BJ (cell line): ENCODE results near the gene CAST. TPM values are rescaled to one million over a fixed set of nuclear protein-coding genes. Genes with fewer than 3 reads are reported as not detected.

Experiments used
- CTCF ChIA-PET: fragments of 350-600 bp; formaldehyde crosslinking; extraction: SDS; loops from one replicate; lab custom pipeline; 2021; ENCODE audit warnings: antibody characterized with exemption, inconsistent platforms; lab: Yijun Ruan, JAX
- POLR2A ChIA-PET: fragments of 300-600 bp; sonication (Branson Sonifier 250); formaldehyde crosslinking; extraction: SDS; loops from one replicate; lab custom pipeline; 2021; ENCODE audit warnings: antibody characterized with exemption; lab: Charles Lee
- DNase-seq: peaks from one replicate; pipeline ENCODE4 v3.0.0-alpha.2; 2011; ENCODE audit warnings: low read depth
- H3K27me3 ChIP-seq: 2 replicates; pipeline ENCODE4 v1.6.0; 2011; ENCODE audit warnings: low read length; ENCODE audit not compliant: control insufficient read depth, insufficient read depth
- H3K36me3 ChIP-seq: 2 replicates; pipeline ENCODE4 v1.5.1; 2011; ENCODE audit warnings: low read length; ENCODE audit not compliant: control insufficient read depth, insufficient read depth
- H3K4me3 ChIP-seq: 2 replicates; pipeline ENCODE4 v1.5.1; 2011; ENCODE audit warnings: low read depth, mild to moderate bottlenecking, control low read depth, low read length
- CTCF ChIP-seq: IDR thresholded peaks from 2 replicates; pipeline ENCODE4 v1.5.1; 2011; ENCODE audit warnings: low read depth, mild to moderate bottlenecking, control low read depth, inconsistent platforms, low read length, moderate library complexity; ENCODE audit not compliant: insufficient read depth
- polyA plus RNA-seq: library from polyadenylated mRNA; depleted of rRNA; stranded (reverse); fragments of >200 nt; gene quantifications from 2 replicates; pipeline ENCODE4 v1.2.3, GENCODE V29; 2011

Gene CAST
- polyA plus RNA-seq, 1 experiment = 112 TPM

- no peak for TF ChIP-seq CTCF
- no peak for DNase-seq
- Histone ChIP-seq H3K36me3 (no peaks in the 10 kb centered on the region), H3K4me3 (no peak overlapping the region), H3K27me3 (no peaks in the 10 kb centered on the region; the same call in 1 of the 2 replicates)
- ChIA-PET POLR2A (no interaction called here), CTCF (interaction anchor here (0.6 kb wide), 1 partner anchor 11 kb away, joined by 3 read pairs; no protein-coding TSS in a partner anchor)
Measured at GRCh38 chr5:96649681-96650540, 12.3 kb upstream of the CAST start.

- Histone ChIP-seq H3K36me3 (no peaks in the 10 kb centered on the region), H3K27me3 (no peaks in the 10 kb centered on the region; the same call in 1 of the 2 replicates), H3K4me3 (no peak overlapping the region)
- ChIA-PET POLR2A (no interaction called here), CTCF (interaction anchor here (0.8 to 1.3 kb wide), 3 partner anchors 9 to 37 kb away, joined by 3 to 4 read pairs (median 3); no protein-coding TSS in a partner anchor)
- no peak for DNase-seq
- no peak for TF ChIP-seq CTCF
Measured at GRCh38 chr5:96651047-96651446, 11.1 kb upstream of the CAST start.

- DNase-seq = no peak
- no peaks in the 10 kb centered on the region for H3K27me3 ChIP-seq
- ChIA-PET POLR2A (no interaction called here), CTCF (interaction anchor here (0.7 to 1.3 kb wide), 4 partner anchors 11 to 40 kb away, joined by 3 to 4 read pairs (median 3); no protein-coding TSS in a partner anchor)
- no peak overlapping the region for H3K4me3 ChIP-seq
- TF ChIP-seq CTCF = peak; percentile 35
- no peaks in the 10 kb centered on the region for H3K36me3 ChIP-seq
Measured at GRCh38 chr5:96651948-96652753, 10.0 kb upstream of the CAST start.

- no peaks in the 10 kb centered on the region for H3K36me3 ChIP-seq
- TF ChIP-seq CTCF = no peak
Measured at GRCh38 chr5:96652769-96653454, 9.3 kb upstream of the CAST start.

More at GRCh38 chr5:96652769-96653454, 9.3 kb upstream of the CAST start:
- no peak overlapping the region for H3K4me3 ChIP-seq
- POLR2A ChIA-PET = no interaction called here
- no peak for DNase-seq
- no peaks in the 10 kb centered on the region for H3K27me3 ChIP-seq
- CTCF ChIA-PET = interaction anchor here (0.7 kb wide), 1 partner anchor 39 kb away, joined by 3 read pairs; no protein-coding TSS in a partner anchor
